NCI-H128 (cell line): ENCODE data around the gene GLIPR2.
"Not testable (repeated sequence)": the region's sequence is repeated elsewhere in the genome, so short reads cannot be mapped to it uniquely, and the experiment has no call there.

Experiments
- DNase-seq: peaks from one replicate; lab custom pipeline; 2025; ENCODE audit not compliant: unreplicated experiment; lab: John Stamatoyannopoulos, UW

The GLIPR2 gene

GRCh38 chr9:36121971-36122370, 14.6 kb upstream of the GLIPR2 start:
- DNase-seq = no peak

DNA sequence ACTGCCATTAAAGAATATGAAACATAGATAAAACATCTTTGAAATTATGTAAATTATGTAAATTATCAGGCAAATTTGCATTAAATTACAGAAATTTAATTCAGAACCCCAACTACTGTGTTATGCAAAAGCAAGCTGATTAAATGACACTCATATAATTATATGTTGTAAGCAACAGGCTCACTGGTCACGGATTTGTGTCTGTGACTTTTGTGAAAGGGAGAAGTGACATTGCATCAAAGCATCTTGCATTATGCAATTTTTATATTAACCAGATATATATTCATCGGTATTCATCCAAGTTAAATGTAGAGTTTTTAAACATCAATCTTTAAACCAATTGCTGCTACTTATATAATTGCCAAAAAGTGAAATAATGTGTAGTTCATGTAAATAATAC, 13.0 kb upstream of the GLIPR2 start:
- no peak for DNase-seq

- DNase-seq = no peak
These were observed 11.3 kb upstream of the GLIPR2 start for GRCh38 chr9:36125062-36125855.

DNA sequence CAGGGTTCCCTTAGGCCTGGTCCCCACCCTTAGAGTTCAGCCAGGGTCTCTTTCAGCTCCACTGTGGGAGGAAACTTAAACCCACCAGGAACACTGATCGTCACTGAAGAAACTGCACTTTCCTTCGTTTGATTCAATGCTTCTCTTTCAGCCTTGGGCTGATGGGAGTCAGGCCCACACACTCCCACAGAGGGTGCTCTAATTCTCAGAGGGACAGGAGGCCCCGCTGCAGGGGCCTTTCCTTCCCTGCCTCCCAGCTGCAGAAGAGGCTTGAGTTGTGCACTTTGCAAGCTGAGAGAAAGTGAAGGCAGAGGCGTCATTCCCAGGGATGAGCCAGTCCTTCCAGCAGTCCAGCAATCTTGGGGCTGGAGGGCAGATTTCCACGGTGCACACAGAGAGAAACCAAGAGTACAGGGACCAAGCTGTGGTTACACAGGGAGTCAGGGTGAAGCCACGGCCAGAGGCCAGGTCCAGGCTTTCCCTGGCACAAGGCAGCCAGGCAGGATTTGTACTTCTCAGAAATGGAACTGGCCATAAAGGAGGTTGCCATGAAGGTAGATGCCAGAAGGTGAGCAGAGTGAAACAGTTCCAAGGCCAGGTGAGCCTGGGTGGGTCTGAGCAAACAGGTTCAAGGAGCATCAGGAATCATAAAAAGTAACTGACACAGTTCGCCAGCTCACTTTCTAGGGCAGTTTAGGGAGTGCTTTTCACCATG, 10.4 kb upstream of the GLIPR2 start:
- DNase-seq = no peak

DNA sequence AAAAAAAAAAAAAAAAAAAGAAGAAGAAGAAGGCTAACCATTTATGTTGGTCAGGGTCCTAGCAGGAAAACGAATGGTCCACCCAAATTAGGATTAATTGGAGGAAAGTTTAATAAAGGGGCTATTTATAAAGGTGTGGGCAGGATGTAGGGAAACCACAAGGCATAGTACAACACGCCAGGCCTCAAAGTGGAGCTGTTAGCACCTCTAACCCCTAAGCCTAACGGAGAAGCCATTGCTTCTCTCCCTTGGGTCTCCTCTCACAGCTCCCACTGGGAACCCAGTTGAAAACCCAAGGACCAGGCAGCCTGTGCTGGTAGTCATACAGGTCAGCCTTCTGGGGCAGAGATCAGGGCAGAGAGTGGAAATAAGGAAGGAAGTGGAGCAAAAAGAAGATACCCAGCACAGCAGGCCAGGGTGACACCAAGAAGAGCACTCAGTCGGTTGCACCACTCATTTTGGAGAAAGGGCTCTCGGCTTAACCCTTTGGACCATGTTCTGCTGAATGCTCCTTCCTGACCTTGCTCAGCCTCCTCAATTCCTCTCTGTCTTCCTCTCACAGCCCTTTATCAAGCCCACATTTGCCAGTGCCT, 8.8 kb upstream of the GLIPR2 start:
- no peak for DNase-seq

- no peak for DNase-seq
These were observed 8.2 kb upstream of the GLIPR2 start for GRCh38 chr9:36128349-36128748.

DNA sequence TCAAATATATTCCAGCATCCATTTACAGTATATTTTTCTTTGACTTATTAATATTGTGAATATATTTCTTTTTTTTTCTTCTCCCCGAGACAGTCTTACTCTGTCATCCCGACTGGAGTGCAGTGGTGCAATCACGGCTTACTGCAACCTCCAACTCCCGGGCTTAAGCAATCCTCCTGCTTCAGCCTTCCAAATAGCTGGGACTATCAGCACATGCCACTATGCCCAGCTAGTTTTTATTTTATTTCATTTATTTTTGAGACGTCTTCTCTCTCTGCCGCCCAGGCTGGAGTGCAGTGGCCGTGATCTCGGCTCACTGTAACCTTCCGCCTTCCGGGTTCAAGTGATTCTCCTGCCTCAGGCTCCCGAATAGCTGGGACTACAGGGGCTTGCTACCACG, 7.4 kb upstream of the GLIPR2 start:
- no peak for DNase-seq

GRCh38 chr9:36131666-36132065, 4.9 kb upstream of the GLIPR2 start:
- not testable (repeated sequence) for DNase-seq

DNA sequence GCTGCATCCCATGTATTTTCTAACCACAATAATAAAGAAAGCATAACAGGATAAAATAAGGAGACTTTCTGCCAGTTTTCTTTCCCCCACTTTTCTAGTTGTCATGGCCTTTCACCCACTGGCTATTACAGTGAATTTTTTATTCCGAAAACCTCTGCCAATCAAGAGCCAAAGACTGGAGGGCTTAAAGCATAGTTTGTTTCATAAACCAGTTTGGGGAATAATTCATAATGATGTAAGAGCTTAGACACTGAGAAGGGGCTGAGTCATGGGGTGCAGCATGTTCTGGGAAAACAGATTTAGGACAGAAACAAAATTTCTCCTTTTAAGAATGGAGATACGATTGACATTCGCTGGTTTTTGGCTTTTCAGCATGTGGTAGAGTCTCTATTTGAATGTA, 4.4 kb upstream of the GLIPR2 start:
- no peak for DNase-seq

- no peak for DNase-seq
These were observed 1.6 kb upstream of the GLIPR2 start for GRCh38 chr9:36134761-36135505.

GRCh38 chr9:36135741-36136271, 727 bp upstream of the GLIPR2 start:
- DNase-seq = no peak

DNA sequence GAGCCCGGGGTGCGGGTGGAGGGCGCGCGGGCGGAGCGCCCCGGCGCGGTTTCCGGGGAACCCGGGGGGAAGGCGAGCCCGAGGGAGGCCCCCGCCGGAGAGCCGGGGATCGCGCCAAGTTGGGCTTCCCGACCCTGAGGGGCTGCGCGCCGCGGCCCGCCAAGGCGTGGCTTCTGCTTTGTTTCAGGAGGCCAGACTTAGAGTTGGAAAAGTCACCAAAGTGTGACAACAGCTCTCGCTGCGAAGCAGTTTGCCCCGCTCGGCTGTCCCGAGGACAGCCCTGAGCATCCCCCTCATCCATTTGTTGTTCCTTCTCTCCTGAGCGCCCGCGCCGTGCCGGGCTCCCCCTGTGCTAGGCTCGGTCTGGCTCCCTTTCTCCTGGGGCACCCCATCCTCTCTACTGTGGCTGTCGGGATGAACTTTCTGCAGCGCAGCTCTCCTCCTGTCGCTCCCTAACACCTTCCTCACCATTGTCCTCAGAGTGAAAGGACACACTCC, 410 bp downstream of the GLIPR2 start:
- no peak for DNase-seq

GRCh38 chr9:36137392-36138004, 965 bp downstream of the GLIPR2 start:
- no peak for DNase-seq

GRCh38 chr9:36138496-36138895, 2.0 kb downstream of the GLIPR2 start:
- DNase-seq = no peak

DNA sequence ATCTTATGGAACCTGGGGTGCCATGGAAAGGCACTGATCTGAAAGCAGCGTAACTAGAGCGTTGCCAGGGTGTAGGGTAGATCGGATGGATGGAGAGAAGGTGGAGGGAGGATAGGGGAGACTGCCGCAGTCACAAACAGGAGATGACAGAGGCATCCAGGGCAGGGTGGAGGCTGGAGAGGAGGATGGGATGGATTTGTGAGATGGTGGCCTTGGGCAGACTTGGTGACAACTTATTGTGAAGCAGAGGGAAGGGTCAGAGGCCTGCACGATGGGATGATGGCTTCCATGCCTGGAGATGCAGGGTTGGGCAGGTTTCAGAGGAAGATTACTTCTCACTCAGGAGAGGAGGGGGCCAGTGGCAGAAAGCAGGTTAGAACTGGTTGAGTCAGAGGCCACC, 2.4 kb downstream of the GLIPR2 start:
- DNase-seq = no peak

- DNase-seq = no peak
These were observed 3.9 kb downstream of the GLIPR2 start for GRCh38 chr9:36140086-36141084.

DNA sequence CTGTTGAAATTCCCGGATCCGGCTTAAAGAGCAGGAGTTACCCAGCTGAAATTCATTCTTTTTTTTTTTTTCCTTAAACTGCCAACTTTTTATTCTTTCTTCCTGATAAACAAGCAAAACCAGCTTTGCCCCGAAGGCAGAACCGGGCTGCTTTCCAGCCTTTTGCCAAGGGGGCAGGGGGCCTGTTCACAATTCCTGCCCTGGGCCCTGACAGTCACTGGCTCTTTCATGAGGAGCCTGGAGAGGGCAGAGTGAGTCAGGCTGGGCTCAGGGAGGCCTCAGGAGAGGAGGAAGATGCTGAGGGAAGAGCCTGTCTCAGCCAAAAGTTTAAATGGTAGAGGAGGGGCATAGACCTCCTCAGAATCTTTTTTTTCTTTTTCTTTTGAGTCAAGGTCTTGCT, 4.8 kb downstream of the GLIPR2 start:
- DNase-seq = no peak

GRCh38 chr9:36141761-36142160, 5.2 kb downstream of the GLIPR2 start:
- no peak for DNase-seq

- no peak for DNase-seq
These were observed 6.1 kb downstream of the GLIPR2 start for GRCh38 chr9:36142510-36143244.
